Measurements from ENCODE around the gene FKBP9. TPM values are rescaled to one million over a fixed set of nuclear protein-coding genes. Genes with fewer than 3 reads are reported as not detected.

FKBP9 gene
- polyA plus RNA-seq, 1 donor (not counting 4 experiments of a cell fraction or from before 2014, with no cell fraction given): 92.2 TPM

DNA sequence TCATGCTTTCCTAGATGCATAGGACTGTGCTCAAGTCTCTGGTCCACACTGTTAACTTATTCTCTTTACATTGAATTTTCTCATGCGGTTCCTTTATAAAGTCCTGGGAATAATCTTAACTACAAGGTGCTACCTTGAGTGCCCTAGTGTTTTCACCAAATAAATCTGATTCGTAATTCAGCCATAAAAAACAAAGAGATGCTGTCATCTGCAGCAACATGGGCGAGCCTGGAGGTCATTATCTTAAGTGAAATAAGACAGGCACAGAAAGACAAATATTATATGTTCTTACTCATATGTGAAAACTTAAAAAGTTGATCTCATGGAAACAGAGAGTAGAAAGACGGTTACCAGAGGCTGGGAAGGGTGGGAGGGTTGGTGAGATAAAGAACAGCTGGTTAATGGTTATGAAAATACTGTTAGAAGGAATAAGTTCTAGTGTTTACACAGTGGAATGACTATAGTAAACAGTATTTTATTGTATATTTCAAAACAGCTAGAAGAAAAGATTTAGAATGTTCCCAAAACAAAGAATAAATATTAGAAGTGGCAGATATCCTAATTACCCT is 67.0 kb downstream of the FKBP9 start:
- no peaks in the 10 kb centered on the region for H3K9me1 ChIP-seq (ENCODE audit: control insufficient read depth, extremely low read depth, insufficient read depth, low read length)
- FAIRE-seq: no peak
- no peak for TF ChIP-seq EZH2 (IDR thresholded peaks at IDR 0.05; ENCODE audit: low read length)
- TF ChIP-seq, protein P1, sequence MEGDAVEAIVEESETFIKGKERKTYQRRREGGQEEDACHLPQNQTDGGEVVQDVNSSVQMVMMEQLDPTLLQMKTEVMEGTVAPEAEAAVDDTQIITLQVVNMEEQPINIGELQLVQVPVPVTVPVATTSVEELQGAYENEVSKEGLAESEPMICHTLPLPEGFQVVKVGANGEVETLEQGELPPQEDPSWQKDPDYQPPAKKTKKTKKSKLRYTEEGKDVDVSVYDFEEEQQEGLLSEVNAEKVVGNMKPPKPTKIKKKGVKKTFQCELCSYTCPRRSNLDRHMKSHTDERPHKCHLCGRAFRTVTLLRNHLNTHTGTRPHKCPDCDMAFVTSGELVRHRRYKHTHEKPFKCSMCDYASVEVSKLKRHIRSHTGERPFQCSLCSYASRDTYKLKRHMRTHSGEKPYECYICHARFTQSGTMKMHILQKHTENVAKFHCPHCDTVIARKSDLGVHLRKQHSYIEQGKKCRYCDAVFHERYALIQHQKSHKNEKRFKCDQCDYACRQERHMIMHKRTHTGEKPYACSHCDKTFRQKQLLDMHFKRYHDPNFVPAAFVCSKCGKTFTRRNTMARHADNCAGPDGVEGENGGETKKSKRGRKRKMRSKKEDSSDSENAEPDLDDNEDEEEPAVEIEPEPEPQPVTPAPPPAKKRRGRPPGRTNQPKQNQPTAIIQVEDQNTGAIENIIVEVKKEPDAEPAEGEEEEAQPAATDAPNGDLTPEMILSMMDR (optimal IDR thresholded peaks at IDR 0.05 in 1 of 3, IDR thresholded peaks at IDR 0.05 in 1 of 3, conservative IDR thresholded peaks at IDR 0.05 in 1 of 3; ENCODE audit: extremely low read depth in 1 of 3, insufficient read depth in 2 of 3, low read length in 3 of 3): no peak
- no peak overlapping the region for H3K4me2 ChIP-seq (ENCODE audit: control insufficient read depth, extremely low read depth, insufficient read depth, low read depth, low read length)
- H3K36me3 ChIP-seq (ENCODE audit: control insufficient read depth in 2 of 2, extremely low read depth in 1 of 2, insufficient read depth in 2 of 2, low read length in 2 of 2): peaks cover 1 to 7% of the 10 kb centered on the region in 2 experiments
- no peak overlapping the region for H3K27ac ChIP-seq (ENCODE audit: control insufficient read depth, insufficient read depth, low read length)
- H3K9me3 ChIP-seq (ENCODE audit: control insufficient read depth, low read depth, low read length): no peaks in the 10 kb centered on the region
- H3K9ac ChIP-seq (ENCODE audit: control insufficient read depth, extremely low read depth, insufficient read depth, low read length): no peak overlapping the region
- dilution Hi-C loops (cut with MboI; ENCODE audit: extremely low pct_ligation_motif_present, low sequenced_read_pairs): no loop called here
- no peak overlapping the region for H3K4me3 ChIP-seq (ENCODE audit: control insufficient read depth in 2 of 3, extremely low read depth in 1 of 3, insufficient read depth in 2 of 3, low read depth in 1 of 3, low read length in 3 of 3)
- DNase-seq (ENCODE audit: low read depth, low spot score): no peak
- no peaks in the 10 kb centered on the region for H3K27me3 ChIP-seq (ENCODE audit: control insufficient read depth, extremely low read depth, insufficient read depth, low read length)
- H3K79me2 ChIP-seq (ENCODE audit: control insufficient read depth, insufficient read depth, low read length): no peaks in the 10 kb centered on the region
- no peaks in the 10 kb centered on the region for H4K20me1 ChIP-seq (ENCODE audit: control insufficient read depth, extremely low read depth, insufficient read depth, low read length)
- H3K4me1 ChIP-seq (ENCODE audit: control insufficient read depth, extremely low read depth, insufficient read depth, low read length): no peaks in the 10 kb centered on the region
- no peak overlapping the region for H2AFZ ChIP-seq (ENCODE audit: control insufficient read depth, low read length)

DNA sequence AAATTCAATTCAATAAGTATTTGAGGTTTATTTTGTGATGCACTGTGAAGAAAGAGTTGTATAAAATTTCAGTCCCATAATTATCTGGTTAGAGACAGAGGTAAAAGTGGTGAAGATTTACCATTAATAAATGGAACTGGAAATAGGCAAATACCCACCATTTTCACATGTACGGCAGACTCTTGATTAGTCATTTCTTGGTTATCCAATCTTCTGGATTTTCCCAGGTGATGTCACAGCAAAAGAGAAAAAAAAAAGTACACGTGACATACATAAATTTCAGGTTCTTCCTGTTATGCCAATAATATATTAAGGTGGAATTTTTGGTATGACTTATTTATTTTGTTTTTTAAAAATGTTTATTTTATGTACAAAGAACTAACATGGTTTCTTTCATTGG is 78.5 kb downstream of the FKBP9 start:
- peaks cover 56% of the 10 kb centered on the region for H3K79me2 ChIP-seq (ENCODE audit: control insufficient read depth, insufficient read depth, low read length)

More for the DNA sequence above, 78.5 kb downstream of the FKBP9 start:
- Histone ChIP-seq H3K9me3 (ENCODE audit: control insufficient read depth, low read depth, low read length) (no peaks in the 10 kb centered on the region), H3K9ac (ENCODE audit: control insufficient read depth, extremely low read depth, insufficient read depth, low read length) (no peak overlapping the region), H3K4me3 (ENCODE audit: control insufficient read depth in 2 of 3, extremely low read depth in 1 of 3, insufficient read depth in 2 of 3, low read depth in 1 of 3, low read length in 3 of 3) (no peak overlapping the region), H3K4me2 (ENCODE audit: control insufficient read depth, extremely low read depth, insufficient read depth, low read depth, low read length) (no peak overlapping the region), H2AFZ (ENCODE audit: control insufficient read depth, low read length) (no peak overlapping the region), H3K36me3 (ENCODE audit: control insufficient read depth in 2 of 2, extremely low read depth in 1 of 2, insufficient read depth in 2 of 2, low read length in 2 of 2) (no peaks in the 10 kb centered on the region), H3K27me3 (ENCODE audit: control insufficient read depth, extremely low read depth, insufficient read depth, low read length) (no peaks in the 10 kb centered on the region), H4K20me1 (ENCODE audit: control insufficient read depth, extremely low read depth, insufficient read depth, low read length) (no peaks in the 10 kb centered on the region), H3K27ac (ENCODE audit: control insufficient read depth, insufficient read depth, low read length) (no peak overlapping the region), H3K4me1 (ENCODE audit: control insufficient read depth, extremely low read depth, insufficient read depth, low read length) (peaks cover 4% of the 10 kb centered on the region), H3K9me1 (ENCODE audit: control insufficient read depth, extremely low read depth, insufficient read depth, low read length) (no peaks in the 10 kb centered on the region)
- FAIRE-seq: no peak
- no peak for DNase-seq (ENCODE audit: low read depth, low spot score)
- no peak for TF ChIP-seq EZH2 (IDR thresholded peaks at IDR 0.05; ENCODE audit: low read length)
- TF ChIP-seq, protein P1 (optimal IDR thresholded peaks at IDR 0.05 in 1 of 3, IDR thresholded peaks at IDR 0.05 in 1 of 3, conservative IDR thresholded peaks at IDR 0.05 in 1 of 3; ENCODE audit: extremely low read depth in 1 of 3, insufficient read depth in 2 of 3, low read length in 3 of 3): no peak
- dilution Hi-C loops (cut with MboI; ENCODE audit: extremely low pct_ligation_motif_present, low sequenced_read_pairs): no loop called here

Measured in keratinocyte (primary cell).